IMR-90 (cell line): ENCODE data around the gene DNAAF3. TPM values are rescaled to one million over a fixed set of nuclear protein-coding genes. Genes with fewer than 3 reads are reported as not detected.

Experiments used
- ATAC-seq: fragments of 200-7000 bp; cut with Tn5 transposase; 2 replicates; pipeline ENCODE4 v1.9.1; 2020; ENCODE audit warnings: low read depth, mild to moderate bottlenecking, moderate library complexity
- BruUV-seq: library from RNA; stranded (reverse); fragments of 400-500 nt; replicated peaks from 2 replicates; lab custom pipeline; 2021; lab: Mats Ljungman, UMichigan
- CTCF ChIA-PET: fragments of 300-600 bp; formaldehyde crosslinking; extraction: SDS; loops from one replicate; lab custom pipeline; 2021; ENCODE audit warnings: antibody characterized with exemption; lab: Yijun Ruan, JAX
- POLR2A ChIA-PET: fragments of 300-600 bp; sonication (Branson Sonifier 250); formaldehyde crosslinking; loops from one replicate; lab custom pipeline; 2022; ENCODE audit warnings: antibody characterized with exemption; ENCODE audit not compliant: unreplicated experiment; lab: Charles Lee
- DNase-seq: peaks from one replicate; pipeline ENCODE4 v3.0.0; 2013
- H2AFZ ChIP-seq: replicated peaks from 2 replicates; pipeline ENCODE3; 2013; ENCODE audit warnings: low read length, mild to moderate bottlenecking; ENCODE audit not compliant: poor library complexity
- H2AK5ac ChIP-seq: 2 replicates; pipeline ENCODE4 v1.6.1; 2013; ENCODE audit warnings: low read depth, low read length, inconsistent platforms
- H2AK9ac ChIP-seq: replicated peaks from 2 replicates; pipeline ENCODE3; 2013; ENCODE audit warnings: mild to moderate bottlenecking, low read depth, low read length, moderate library complexity; ENCODE audit not compliant: poor library complexity
- H2BK120ac ChIP-seq: 2 replicates; pipeline ENCODE4 v1.6.1; 2013; ENCODE audit warnings: low read depth, low read length, inconsistent platforms
- H2BK15ac ChIP-seq: 3 replicates; pipeline ENCODE4 v1.6.1; 2013; ENCODE audit warnings: low read depth, low read length, inconsistent platforms
- H2BK20ac ChIP-seq: 2 replicates; pipeline ENCODE4 v1.6.1; 2013; ENCODE audit warnings: low read depth, mild to moderate bottlenecking, inconsistent platforms, low read length, moderate library complexity
- H2BK5ac ChIP-seq: 2 replicates; pipeline ENCODE4 v1.6.1; 2013; ENCODE audit warnings: mild to moderate bottlenecking, low read depth, low read length, inconsistent platforms; ENCODE audit not compliant: poor library complexity, severe bottlenecking
- H3K14ac ChIP-seq: replicated peaks from 2 replicates; pipeline ENCODE4 v1.6.1; 2013; ENCODE audit warnings: low read depth, low read length, inconsistent platforms
- H3K18ac ChIP-seq: 2 replicates; pipeline ENCODE4 v1.6.1; 2013; ENCODE audit warnings: low read depth, low read length, control low read depth
- H3K23ac ChIP-seq: 2 replicates; pipeline ENCODE4 v1.6.1; 2013; ENCODE audit warnings: low read depth, low read length, inconsistent platforms
- H3K27ac ChIP-seq: 2 replicates; pipeline ENCODE4 v1.5.1; 2013; ENCODE audit warnings: mild to moderate bottlenecking, control low read depth, low read length; ENCODE audit not compliant: insufficient read depth
- H3K27me3 ChIP-seq: 2 replicates; pipeline ENCODE4 v1.6.1; 2013; ENCODE audit warnings: low read length; ENCODE audit not compliant: control insufficient read depth, insufficient read depth
- H3K36me3 ChIP-seq: 2 replicates; pipeline ENCODE4 v1.6.1; 2013; ENCODE audit warnings: low read length, mixed read lengths; ENCODE audit not compliant: control insufficient read depth, insufficient read depth
- H3K4ac ChIP-seq: 2 replicates; pipeline ENCODE4 v1.6.1; 2013; ENCODE audit warnings: low read depth, low read length, inconsistent platforms
- H3K4me1 ChIP-seq: 2 replicates; pipeline ENCODE4 v1.6.1; 2013; ENCODE audit warnings: low read length, mixed read lengths; ENCODE audit not compliant: control insufficient read depth, insufficient read depth
- H3K4me2 ChIP-seq: 2 replicates; pipeline ENCODE4 v1.6.1; 2013; ENCODE audit warnings: low read depth, mild to moderate bottlenecking, control low read depth, low read length, moderate library complexity
- H3K4me3 ChIP-seq: 2 replicates; pipeline ENCODE4 v1.5.1; 2013; ENCODE audit warnings: low read depth, mild to moderate bottlenecking, control low read depth, low read length, moderate library complexity; ENCODE audit not compliant: insufficient read depth
- H3K56ac ChIP-seq: 2 replicates; pipeline ENCODE4 v1.6.1; 2013; ENCODE audit warnings: low read length, inconsistent platforms; ENCODE audit not compliant: insufficient read depth; ENCODE audit errors: extremely low read depth
- H3K79me1 ChIP-seq, 2 experiments: 2 replicates each; pipeline ENCODE4 v1.6.1; 2013; ENCODE audit warnings: low read length in 2 of 2, inconsistent platforms in 1 of 2, low read depth in 1 of 2
- H3K9ac ChIP-seq: 2 replicates; pipeline ENCODE4 v1.6.1; 2013; ENCODE audit warnings: low read depth, low read length, control low read depth
- H3K9me1 ChIP-seq: 2 replicates; pipeline ENCODE4 v1.6.1; 2013; ENCODE audit warnings: low read length, inconsistent platforms; ENCODE audit not compliant: insufficient read depth
- H3K9me3 ChIP-seq: 2 replicates; pipeline ENCODE4 v1.6.1; 2013; ENCODE audit warnings: low read length; ENCODE audit not compliant: control insufficient read depth, insufficient read depth
- H4K20me1 ChIP-seq: 2 replicates; pipeline ENCODE4 v1.6.1; 2013; ENCODE audit warnings: low read length, inconsistent platforms; ENCODE audit not compliant: insufficient read depth
- H4K5ac ChIP-seq: 2 replicates; pipeline ENCODE4 v1.6.1; 2013; ENCODE audit warnings: mild to moderate bottlenecking, low read depth, low read length, control low read depth
- H4K8ac ChIP-seq, 2 experiments: 2 replicates each; pipeline ENCODE4 v1.6.1; 2013; ENCODE audit warnings: low read depth in 2 of 2, low read length in 2 of 2, control low read depth in 1 of 2, inconsistent platforms in 1 of 2
- H4K91ac ChIP-seq: 2 replicates; pipeline ENCODE4 v1.6.1; 2013; ENCODE audit warnings: low read depth, low read length, inconsistent platforms; ENCODE audit not compliant: insufficient read depth
- CEBPB ChIP-seq: IDR thresholded peaks from 2 replicates; pipeline ENCODE4 v1.6.1; 2012; ENCODE audit warnings: low read depth, low read length, improper control_type of control experiment
- CHD1 ChIP-seq: IDR thresholded peaks from 2 replicates; pipeline ENCODE4 v1.6.1; 2012; ENCODE audit warnings: low read depth, low read length, improper control_type of control experiment
- MXI1 ChIP-seq: IDR thresholded peaks from 2 replicates; pipeline ENCODE4 v1.6.1; 2012; ENCODE audit warnings: low read depth, mild to moderate bottlenecking, low read length, moderate library complexity, borderline replicate concordance
- NFE2L2 ChIP-seq: fragments of 150-350 bp; IDR thresholded peaks from 2 replicates; pipeline ENCODE4 v1.6.1; 2016; ENCODE audit warnings: low read depth, mild to moderate bottlenecking, low read length
- POLR2A ChIP-seq: IDR thresholded peaks from 2 replicates; pipeline ENCODE4 v1.6.1; 2012; ENCODE audit warnings: mild to moderate bottlenecking, low read depth, low read length
- RCOR1 ChIP-seq: IDR thresholded peaks from 2 replicates; pipeline ENCODE4 v1.6.1; 2012; ENCODE audit warnings: mild to moderate bottlenecking, low read length, improper control_type of control experiment; ENCODE audit not compliant: insufficient replicate concordance
- RFX5 ChIP-seq: IDR thresholded peaks from 2 replicates; pipeline ENCODE4 v1.8.0; 2012; ENCODE audit warnings: low read depth, mild to moderate bottlenecking, low read length, moderate library complexity
- SMC3 ChIP-seq: fragments of 150-350 bp; IDR thresholded peaks from 2 replicates; pipeline ENCODE4 v1.6.1; 2016; ENCODE audit warnings: low read depth, mild to moderate bottlenecking, antibody characterized with exemption, low read length, moderate library complexity
- WGBS, 2 experiments: methylation state at CpG; one replicate each; pipeline versions ENCODE4 v1.1.5 to v1.1.7; 2013; ENCODE audit warnings: missing lambda C conversion rate in 2 of 2; ENCODE audit not compliant: insufficient read length in 1 of 2; ENCODE audit errors: extremely low coverage in 2 of 2; 5-methylcytosine and 5-hydroxymethylcytosine counted together
- dilution Hi-C: fragments of 300-500 bp; cut with HindIII; formaldehyde crosslinking; loops from one replicate; pipeline ENCODE4 v1.14.3; 2018; ENCODE audit warnings: low sequenced_read_pairs; ENCODE audit not compliant: unreplicated experiment
- in situ Hi-C: fragments of 300-500 bp; cut with MboI; formaldehyde crosslinking; loops from 3 replicates; pipeline ENCODE4 v1.14.3; 2019; ENCODE audit warnings: low sequenced_read_pairs, inconsistent platforms, mixed read lengths
- intact Hi-C: fragments of 100-400 bp; cut with micrococcal nuclease; formaldehyde crosslinking; loops from 2 replicates; pipeline ENCODE4 v1.10.0; 2022
- polyA plus RNA-seq, 3 experiments: library from polyadenylated mRNA; depleted of rRNA; stranded (reverse); fragments of >200 nt; gene quantifications; 2 replicates each; pipeline ENCODE4 v1.2.3, GENCODE V29; 2012; ENCODE audit warnings: low replicate concordance in 1 of 3
- total RNA-seq: library from RNA; depleted of rRNA; stranded (reverse); fragments of >200 nt; gene quantifications from 2 replicates; pipeline ENCODE4 v1.2.3, GENCODE V29; 2012
- TF ChIP-seq, protein P1 (sequence below): fragments of 150-350 bp; IDR thresholded peaks from 2 replicates; pipeline ENCODE4 v1.6.1; 2017; ENCODE audit warnings: mild to moderate bottlenecking, antibody characterized with exemption, low read length, low read depth
- TF ChIP-seq, protein P2 (sequence below): conservative IDR thresholded peaks from 2 replicates; pipeline ENCODE4 v1.5.1; 2012; ENCODE audit warnings: mild to moderate bottlenecking, low read depth, low read length, improper control_type of control experiment
- TF ChIP-seq, protein P3 (sequence below): fragments of 150-350 bp; IDR thresholded peaks from 2 replicates; pipeline ENCODE4 v1.6.1; 2016; ENCODE audit warnings: low read depth, mild to moderate bottlenecking, low read length, moderate library complexity, borderline replicate concordance

Gene DNAAF3
- total and polyA plus RNA-seq, 2 of the 4 experiments (the other 2 are of a cell fraction): 0.34 TPM; not detected in 1

DNA sequence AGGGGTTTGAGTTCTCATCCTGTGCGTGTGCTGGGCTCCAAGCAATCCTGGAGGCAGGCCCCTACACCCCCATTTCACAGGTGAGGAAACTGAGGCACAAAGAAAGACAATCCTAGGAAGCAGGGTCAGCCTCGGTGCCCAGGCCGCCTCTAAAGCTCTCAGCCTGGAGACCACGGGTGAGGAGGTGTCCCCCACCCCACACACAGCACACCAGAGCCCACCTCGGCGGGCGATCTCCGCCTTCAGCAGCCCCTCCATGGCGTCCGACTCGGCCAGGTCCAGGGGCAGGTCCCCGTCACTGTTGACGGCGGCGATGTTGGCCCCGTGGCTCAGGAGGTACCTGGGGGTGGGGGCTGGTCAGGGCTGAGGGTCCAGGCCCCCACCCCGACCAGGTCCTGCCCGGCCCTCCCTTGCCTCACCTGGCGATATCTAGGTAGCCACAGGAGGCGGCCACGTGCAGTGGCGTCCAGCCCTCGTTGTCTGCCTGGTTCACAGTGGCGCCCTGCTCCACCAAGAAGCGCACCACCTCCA, 54.1 kb downstream of the DNAAF3 start:
- Histone ChIP-seq H2BK120ac (no peak overlapping the region), H3K4me2 (no peak overlapping the region), H3K56ac (no peak overlapping the region), H3K36me3 (peaks cover 22% of the 10 kb centered on the region), H3K27ac (no peak overlapping the region), H3K79me1 (peaks cover 19 to 71% of the 10 kb centered on the region in 2 experiments), H3K4me1 (peaks cover 13% of the 10 kb centered on the region), H4K8ac (no peak overlapping the region), H2AK9ac (no peak overlapping the region), H4K5ac (no peak overlapping the region), H2BK5ac (no peak overlapping the region), H3K18ac (no peak overlapping the region), H2BK15ac (no peak overlapping the region), H3K23ac (no peak overlapping the region), H2BK20ac (no peak overlapping the region), H2AFZ (no peak overlapping the region), H3K27me3 (no peaks in the 10 kb centered on the region), H3K4ac (no peak overlapping the region), H3K9ac (no peak overlapping the region), H3K14ac (no peak overlapping the region), H3K9me1 (peaks cover 3% of the 10 kb centered on the region), H2AK5ac (no peak overlapping the region), H3K4me3 (no peak overlapping the region), H4K91ac (no peak overlapping the region), H4K20me1 (peaks cover 73% of the 10 kb centered on the region), H3K9me3 (no peaks in the 10 kb centered on the region)
- ATAC-seq (no peak), DNase-seq (no peak)
- no TSS peak for BruUV-seq
- WGBS, 2 experiments: 80% methylated on average over 1 of the region's 25 CpGs; no CpG with 5 or more reads in 1 of the 2 experiments
- intact Hi-C loops: no loop called here
- CTCF ChIA-PET: no interaction called here
- dilution Hi-C loops: no loop called here
- in situ Hi-C loops: loop anchor here (25.0 kb wide), 1 partner anchor 525 kb away; the partner anchor contains the start of genes CCDC106, ZNF580 and ZNF581
- TF ChIP-seq RFX5 (no peak), NFE2L2 (no peak), CEBPB (no peak), POLR2A (no peak), RCOR1 (no peak), SMC3 (no peak), MXI1 (no peak), CHD1 (no peak)
- TF ChIP-seq, protein P1, sequence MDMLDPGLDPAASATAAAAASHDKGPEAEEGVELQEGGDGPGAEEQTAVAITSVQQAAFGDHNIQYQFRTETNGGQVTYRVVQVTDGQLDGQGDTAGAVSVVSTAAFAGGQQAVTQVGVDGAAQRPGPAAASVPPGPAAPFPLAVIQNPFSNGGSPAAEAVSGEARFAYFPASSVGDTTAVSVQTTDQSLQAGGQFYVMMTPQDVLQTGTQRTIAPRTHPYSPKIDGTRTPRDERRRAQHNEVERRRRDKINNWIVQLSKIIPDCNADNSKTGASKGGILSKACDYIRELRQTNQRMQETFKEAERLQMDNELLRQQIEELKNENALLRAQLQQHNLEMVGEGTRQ: no peak
- TF ChIP-seq, protein P2, sequence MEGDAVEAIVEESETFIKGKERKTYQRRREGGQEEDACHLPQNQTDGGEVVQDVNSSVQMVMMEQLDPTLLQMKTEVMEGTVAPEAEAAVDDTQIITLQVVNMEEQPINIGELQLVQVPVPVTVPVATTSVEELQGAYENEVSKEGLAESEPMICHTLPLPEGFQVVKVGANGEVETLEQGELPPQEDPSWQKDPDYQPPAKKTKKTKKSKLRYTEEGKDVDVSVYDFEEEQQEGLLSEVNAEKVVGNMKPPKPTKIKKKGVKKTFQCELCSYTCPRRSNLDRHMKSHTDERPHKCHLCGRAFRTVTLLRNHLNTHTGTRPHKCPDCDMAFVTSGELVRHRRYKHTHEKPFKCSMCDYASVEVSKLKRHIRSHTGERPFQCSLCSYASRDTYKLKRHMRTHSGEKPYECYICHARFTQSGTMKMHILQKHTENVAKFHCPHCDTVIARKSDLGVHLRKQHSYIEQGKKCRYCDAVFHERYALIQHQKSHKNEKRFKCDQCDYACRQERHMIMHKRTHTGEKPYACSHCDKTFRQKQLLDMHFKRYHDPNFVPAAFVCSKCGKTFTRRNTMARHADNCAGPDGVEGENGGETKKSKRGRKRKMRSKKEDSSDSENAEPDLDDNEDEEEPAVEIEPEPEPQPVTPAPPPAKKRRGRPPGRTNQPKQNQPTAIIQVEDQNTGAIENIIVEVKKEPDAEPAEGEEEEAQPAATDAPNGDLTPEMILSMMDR: no peak
- TF ChIP-seq, protein P3, sequence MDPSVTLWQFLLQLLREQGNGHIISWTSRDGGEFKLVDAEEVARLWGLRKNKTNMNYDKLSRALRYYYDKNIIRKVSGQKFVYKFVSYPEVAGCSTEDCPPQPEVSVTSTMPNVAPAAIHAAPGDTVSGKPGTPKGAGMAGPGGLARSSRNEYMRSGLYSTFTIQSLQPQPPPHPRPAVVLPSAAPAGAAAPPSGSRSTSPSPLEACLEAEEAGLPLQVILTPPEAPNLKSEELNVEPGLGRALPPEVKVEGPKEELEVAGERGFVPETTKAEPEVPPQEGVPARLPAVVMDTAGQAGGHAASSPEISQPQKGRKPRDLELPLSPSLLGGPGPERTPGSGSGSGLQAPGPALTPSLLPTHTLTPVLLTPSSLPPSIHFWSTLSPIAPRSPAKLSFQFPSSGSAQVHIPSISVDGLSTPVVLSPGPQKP: no peak
- POLR2A ChIA-PET: no interaction called here
